H54 (cell line): Measurements from ENCODE around the gene SOWAHB.
"Not testable (repeated sequence)": the region's sequence is repeated elsewhere in the genome, so short reads cannot be mapped to it uniquely, and the experiment has no call there.

Experiments used
- DNase-seq: peaks from one replicate; pipeline ENCODE4 v3.0.0; 2011; ENCODE audit warnings: low spot score, mixed read lengths; ENCODE audit not compliant: insufficient read length
- FAIRE-seq: peaks from 3 replicates; lab custom pipeline; 2011; peaks lifted over from hg19 to GRCh38; lab: Jason Lieb, UNC
- POLR2A ChIP-seq: IDR thresholded peaks from 2 replicates; pipeline ENCODE4 v1.6.1; 2011; ENCODE audit warnings: low read depth, mild to moderate bottlenecking, low read length

The SOWAHB gene

DNA sequence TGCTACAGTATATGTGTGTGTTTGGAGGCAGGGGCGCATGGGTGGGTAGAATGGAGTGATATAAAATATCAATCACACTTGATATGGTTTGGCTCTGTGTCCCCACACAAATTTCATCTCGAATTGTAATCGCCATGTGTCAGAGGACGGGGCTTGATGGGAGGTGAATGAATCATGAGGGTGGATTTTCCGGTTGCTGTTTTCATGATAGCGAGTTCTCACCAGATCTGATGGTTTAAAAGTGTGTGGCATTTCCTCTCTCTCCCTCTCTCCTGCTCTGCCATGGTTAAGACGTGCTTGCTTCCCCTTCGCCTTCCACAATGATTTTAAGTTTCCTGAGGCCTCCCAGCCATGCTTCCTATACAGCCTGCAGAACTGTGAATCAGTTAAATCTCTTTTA, 14.8 kb downstream of the SOWAHB start:
- DNase-seq: no peak
- no peak for TF ChIP-seq POLR2A
- FAIRE-seq: no peak

GRCh38 chr4:76882630-76883029, 15.3 kb downstream of the SOWAHB start:
- TF ChIP-seq POLR2A: no peak
- no peak for FAIRE-seq
- no peak for DNase-seq

- DNase-seq: no peak
- no peak for TF ChIP-seq POLR2A
- FAIRE-seq: no peak
Measured at GRCh38 chr4:76881375-76881774, 16.6 kb downstream of the SOWAHB start.

GRCh38 chr4:76879731-76880364, 18.1 kb downstream of the SOWAHB start:
- FAIRE-seq (no peak), DNase-seq (no peak)
- TF ChIP-seq POLR2A: no peak

GRCh38 chr4:76878641-76879165, 19.2 kb downstream of the SOWAHB start:
- DNase-seq, FAIRE-seq: not testable (repeated sequence)

GRCh38 chr4:76874176-76874575, 23.8 kb downstream of the SOWAHB start:
- TF ChIP-seq POLR2A: no peak
- no peak for FAIRE-seq
- DNase-seq: no peak

GRCh38 chr4:76873495-76873894, 24.4 kb downstream of the SOWAHB start:
- DNase-seq (no peak), FAIRE-seq (no peak)
- TF ChIP-seq POLR2A: no peak

DNA sequence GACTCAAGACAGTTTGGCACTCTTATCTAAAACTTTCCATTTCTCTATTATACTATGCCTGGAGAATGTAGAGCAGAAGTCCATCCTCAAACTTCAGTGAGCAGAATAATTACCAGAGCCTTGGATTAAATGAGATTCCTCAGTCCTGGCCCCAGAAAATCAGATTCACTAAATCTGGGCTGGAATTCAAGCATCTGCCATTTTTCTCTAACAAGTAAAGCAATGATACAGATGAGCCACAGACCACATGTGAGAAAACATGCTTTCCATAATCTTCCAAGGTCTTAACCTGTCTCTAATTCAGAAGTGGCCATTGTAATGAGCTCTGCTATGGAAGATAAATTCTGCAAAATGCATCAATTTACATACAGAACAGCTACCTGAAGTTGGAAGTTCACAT, 25.4 kb downstream of the SOWAHB start:
- DNase-seq: no peak
- no peak for FAIRE-seq
- TF ChIP-seq POLR2A: no peak

GRCh38 chr4:76868780-76869179, 29.2 kb downstream of the SOWAHB start:
- DNase-seq, FAIRE-seq: not testable (repeated sequence)

- FAIRE-seq: no peak
- TF ChIP-seq POLR2A: no peak
- no peak for DNase-seq
Measured at GRCh38 chr4:76867880-76868655, 29.9 kb downstream of the SOWAHB start.

DNA sequence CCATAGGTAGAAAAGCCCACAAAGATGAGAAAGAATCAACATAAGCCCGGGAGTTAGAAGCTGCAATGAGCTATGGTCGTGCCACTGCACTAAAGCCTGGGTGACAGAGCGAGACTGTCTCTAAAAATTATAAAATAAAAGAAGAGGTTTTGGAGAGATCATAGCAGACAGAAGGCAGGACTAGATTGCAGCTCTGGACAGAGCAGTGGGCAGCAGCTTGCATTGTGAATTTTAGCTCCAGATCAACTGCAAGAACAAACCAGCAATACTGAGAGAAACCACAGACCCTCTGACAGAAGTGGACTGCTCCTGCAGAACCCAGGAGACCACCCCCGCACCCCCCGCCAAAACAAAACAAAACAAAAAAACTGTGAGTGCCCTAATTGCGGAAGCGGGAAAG, 30.6 kb downstream of the SOWAHB start:
- no peak for DNase-seq
- FAIRE-seq: no peak
- TF ChIP-seq POLR2A: no peak

- DNase-seq (no peak), FAIRE-seq (no peak)
- no peak for TF ChIP-seq POLR2A
Measured at GRCh38 chr4:76866641-76867040, 31.3 kb downstream of the SOWAHB start.

DNA sequence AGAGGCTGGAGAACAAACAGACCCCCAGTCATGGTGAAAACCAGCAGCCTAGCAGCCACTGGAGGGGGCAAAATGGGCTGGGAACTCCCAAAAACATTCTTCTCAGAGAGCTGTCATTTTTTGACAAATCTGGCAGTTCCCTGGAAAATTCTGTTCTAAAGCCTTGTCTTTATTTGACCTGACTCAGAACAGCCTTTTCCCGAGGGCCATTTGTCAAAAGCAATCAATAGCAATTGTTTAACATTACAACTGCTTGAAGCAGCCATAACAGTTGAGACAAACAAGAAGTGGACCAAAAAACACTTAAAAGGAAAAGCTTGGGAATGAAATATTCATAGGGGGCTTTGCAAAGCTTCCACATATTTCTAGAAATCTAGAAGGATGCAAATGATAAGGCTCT, 39.6 kb downstream of the SOWAHB start:
- DNase-seq: no peak
- TF ChIP-seq POLR2A: no peak
- FAIRE-seq: no peak

DNA sequence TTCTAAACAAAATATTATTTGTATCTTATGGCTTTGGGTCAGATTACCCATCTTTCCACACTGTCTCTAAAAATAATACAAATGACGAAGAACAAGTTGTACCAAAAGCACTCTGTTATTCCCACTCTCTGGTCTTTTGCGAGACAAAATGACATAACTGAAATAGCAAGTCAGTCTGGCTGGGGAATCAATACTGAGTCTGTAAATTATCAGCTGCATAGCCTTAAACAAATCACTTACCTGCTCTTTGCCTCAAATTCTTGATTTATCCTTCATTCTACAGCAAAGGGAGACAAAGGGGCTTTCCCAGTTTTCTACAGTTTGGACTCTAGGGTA, 40.9 kb downstream of the SOWAHB start:
- no peak for DNase-seq
- no peak for TF ChIP-seq POLR2A
- FAIRE-seq: no peak
